SHP77 (cell line): ENCODE data around the gene NDE1.
"Not testable (repeated sequence)": the region's sequence is repeated elsewhere in the genome, so short reads cannot be mapped to it uniquely, and the experiment has no call there.

Experiments
- DNase-seq, 2 experiments: peaks; one replicate each; lab custom pipeline; 2025; lab: John Stamatoyannopoulos, UW

NDE1 gene

GRCh38 chr16:15621456-15621855 is 28.6 kb upstream of the NDE1 start:
- DNase-seq, result no peak

- no peak for DNase-seq
Observed at GRCh38 chr16:15621889-15622288, 28.2 kb upstream of the NDE1 start.

- no peak for DNase-seq
Observed at GRCh38 chr16:15631730-15632409, 18.2 kb upstream of the NDE1 start.

- DNase-seq, result no peak
Observed at GRCh38 chr16:15635926-15636325, 14.1 kb upstream of the NDE1 start.

GRCh38 chr16:15636392-15636873 is 13.6 kb upstream of the NDE1 start:
- DNase-seq, result no peak

- DNase-seq, result no peak
Observed at GRCh38 chr16:15639061-15639568, 10.9 kb upstream of the NDE1 start.

- no peak for DNase-seq
Observed at GRCh38 chr16:15640966-15641365, 9.1 kb upstream of the NDE1 start.

- no peak for DNase-seq
Observed at GRCh38 chr16:15641753-15642556, 8.1 kb upstream of the NDE1 start.

- peak; percentile 8 to 17 for DNase-seq
Observed at GRCh38 chr16:15642557-15643047, 7.4 kb upstream of the NDE1 start.

- peak; percentile 74 to 80 for DNase-seq
Observed at GRCh38 chr16:15643048-15643945, 6.7 kb upstream of the NDE1 start, which contains the start of gene MARF1. MARF1 (minus strand) TSS chr16:15643154; CDS start chr16:15639233, 3,921 bp downstream.

- no peak for DNase-seq
Observed at GRCh38 chr16:15643946-15644250, 6.1 kb upstream of the NDE1 start.

GRCh38 chr16:15644267-15644961 is 5.6 kb upstream of the NDE1 start:
- peak; percentile 30 to 69 for DNase-seq

GRCh38 chr16:15644962-15645465 is 5.0 kb upstream of the NDE1 start:
- DNase-seq, result peak in 1 of 2 experiments; percentile 0

- not testable (repeated sequence) for DNase-seq
Observed at GRCh38 chr16:15646557-15647293, 3.3 kb upstream of the NDE1 start.

- no peak for DNase-seq
Observed at GRCh38 chr16:15647294-15648014, 2.6 kb upstream of the NDE1 start.

- DNase-seq, result no peak
Observed at GRCh38 chr16:15648135-15648730, 1.8 kb upstream of the NDE1 start.

GRCh38 chr16:15649311-15649710 is 734 bp upstream of the NDE1 start:
- DNase-seq, result not testable (repeated sequence)

- no peak for DNase-seq
Observed at GRCh38 chr16:15649727-15650018, 372 bp upstream of the NDE1 start.

- DNase-seq, result no peak
Observed at GRCh38 chr16:15650698-15651171, 690 bp downstream of the NDE1 start.
